Measurements from ENCODE around the gene RYR2. TPM values are rescaled to one million over a fixed set of nuclear protein-coding genes. Genes with fewer than 3 reads are reported as not detected.

RYR2 gene
- total RNA-seq, 1 experiment from 2014 or later = 4.0 TPM

- H3K4me3 Mint-ChIP-seq (ENCODE audit: unreplicated experiment) = peak overlapping the region; percentile 0
- no peaks in the 10 kb centered on the region for H3K27me3 Mint-ChIP-seq (ENCODE audit: insufficient read depth, unreplicated experiment)
- H3K4me1 Mint-ChIP-seq (ENCODE audit: insufficient read depth, unreplicated experiment) = peaks cover 22% of the 10 kb centered on the region
- intact Hi-C loops (cut with micrococcal nuclease) = no loop called here
- ChIA-PET POLR2A (interaction anchor here (1.2 kb wide), 1 partner anchor 18 kb away, joined by 3 read pairs; no protein-coding TSS in a partner anchor), CTCF (no interaction called here)
- DNase-seq (ENCODE audit: unreplicated experiment) = no peak
- H3K36me3 Mint-ChIP-seq (ENCODE audit: insufficient read depth, unreplicated experiment) = peaks cover 4% of the 10 kb centered on the region
- H3K27ac Mint-ChIP-seq (ENCODE audit: low read depth, unreplicated experiment) = no peak overlapping the region
- H3K9me3 Mint-ChIP-seq (ENCODE audit: unreplicated experiment) = peaks cover 7% of the 10 kb centered on the region
- no TSS peak for BruUV-seq (replicated peaks)
- TF ChIP-seq CTCF (IDR thresholded peaks at IDR 0.05; ENCODE audit: unreplicated experiment) = no peak
These were observed 436.9 kb downstream of the RYR2 start for GRCh38 chr1:237478842-237479241.

- intact Hi-C loops (cut with micrococcal nuclease) = no loop called here
- POLR2A ChIA-PET = interaction anchor here (0.7 to 0.8 kb wide), 2 partner anchors 12 to 1491 kb away, joined by 3 read pairs; no protein-coding TSS in a partner anchor
- Mint-ChIP-seq H3K27ac (ENCODE audit: low read depth, unreplicated experiment) (no peak overlapping the region), H3K36me3 (ENCODE audit: insufficient read depth, unreplicated experiment) (peaks cover 4% of the 10 kb centered on the region), H3K27me3 (ENCODE audit: insufficient read depth, unreplicated experiment) (no peaks in the 10 kb centered on the region), H3K4me3 (ENCODE audit: unreplicated experiment) (no peak overlapping the region), H3K4me1 (ENCODE audit: insufficient read depth, unreplicated experiment) (peaks cover 22% of the 10 kb centered on the region), H3K9me3 (ENCODE audit: unreplicated experiment) (peaks cover 7% of the 10 kb centered on the region)
- no peak for DNase-seq (ENCODE audit: unreplicated experiment)
- CTCF ChIA-PET = interaction anchor here (1.1 kb wide), 1 partner anchor 28 kb away, joined by 4 read pairs; no protein-coding TSS in a partner anchor
- BruUV-seq (replicated peaks) = no TSS peak
- no peak for TF ChIP-seq CTCF (IDR thresholded peaks at IDR 0.05; ENCODE audit: unreplicated experiment)
These were observed 440.8 kb downstream of the RYR2 start for GRCh38 chr1:237482777-237483176.

GRCh38 chr1:237492359-237492758 lies 450.4 kb downstream of the RYR2 start:
- H3K4me1 Mint-ChIP-seq (ENCODE audit: insufficient read depth, unreplicated experiment) = no peaks in the 10 kb centered on the region
- TF ChIP-seq CTCF (IDR thresholded peaks at IDR 0.05; ENCODE audit: unreplicated experiment) = peak; percentile 13
- H3K36me3 Mint-ChIP-seq (ENCODE audit: insufficient read depth, unreplicated experiment) = no peaks in the 10 kb centered on the region
- no peak overlapping the region for H3K4me3 Mint-ChIP-seq (ENCODE audit: unreplicated experiment)
- peak; percentile 29 for DNase-seq (ENCODE audit: unreplicated experiment)
- H3K27ac Mint-ChIP-seq (ENCODE audit: low read depth, unreplicated experiment) = no peak overlapping the region
- H3K27me3 Mint-ChIP-seq (ENCODE audit: insufficient read depth, unreplicated experiment) = no peaks in the 10 kb centered on the region
- no peaks in the 10 kb centered on the region for H3K9me3 Mint-ChIP-seq (ENCODE audit: unreplicated experiment)
- intact Hi-C loops (cut with micrococcal nuclease) = no loop called here
- ChIA-PET CTCF (interaction anchor here (0.5 to 0.6 kb wide), 2 partner anchors 38 to 82 kb away, joined by 3 read pairs; no protein-coding TSS in a partner anchor), POLR2A (no interaction called here)
- no TSS peak for BruUV-seq (replicated peaks)

GRCh38 chr1:237500566-237500965 lies 458.6 kb downstream of the RYR2 start:
- intact Hi-C loops (cut with micrococcal nuclease) = no loop called here
- no peak for DNase-seq (ENCODE audit: unreplicated experiment)
- Mint-ChIP-seq H3K27me3 (ENCODE audit: insufficient read depth, unreplicated experiment) (no peaks in the 10 kb centered on the region), H3K9me3 (ENCODE audit: unreplicated experiment) (no peaks in the 10 kb centered on the region), H3K4me1 (ENCODE audit: insufficient read depth, unreplicated experiment) (no peaks in the 10 kb centered on the region), H3K4me3 (ENCODE audit: unreplicated experiment) (no peak overlapping the region), H3K36me3 (ENCODE audit: insufficient read depth, unreplicated experiment) (no peaks in the 10 kb centered on the region), H3K27ac (ENCODE audit: low read depth, unreplicated experiment) (no peak overlapping the region)
- ChIA-PET POLR2A (no interaction called here), CTCF (no interaction called here)
- no TSS peak for BruUV-seq (replicated peaks)
- TF ChIP-seq CTCF (IDR thresholded peaks at IDR 0.05; ENCODE audit: unreplicated experiment) = no peak

All from MCF 10A (cell line).